WERI-Rb-1 (cell line): ENCODE data around the gene PPFIA2.

Source experiments
- DNase-seq: peaks from one replicate; pipeline ENCODE4 v3.0.0-alpha.2; 2020
- H3K27ac ChIP-seq: fragments of 250-450 bp; sonication (Bioruptor Pico); 2 replicates; pipeline ENCODE4 v1.5.1; 2020; ENCODE audit warnings: mild to moderate bottlenecking, moderate library complexity
- H3K27me3 ChIP-seq: fragments of 250-450 bp; sonication (Bioruptor Pico); 2 replicates; pipeline ENCODE4 v1.5.1; 2021; ENCODE audit warnings: mild to moderate bottlenecking, low read depth, moderate library complexity; ENCODE audit not compliant: insufficient read depth, severe bottlenecking
- H3K36me3 ChIP-seq: fragments of 250-450 bp; sonication (Bioruptor Pico); 2 replicates; pipeline ENCODE4 v1.5.1; 2020; ENCODE audit warnings: mild to moderate bottlenecking, moderate library complexity
- H3K4me3 ChIP-seq: 2 replicates; pipeline ENCODE4 v1.5.1; 2011; ENCODE audit warnings: low read depth, mild to moderate bottlenecking, control low read depth, low read length
- H3K9me3 ChIP-seq: fragments of 250-450 bp; sonication (Bioruptor Pico); 2 replicates; pipeline ENCODE4 v1.5.1; 2021; ENCODE audit warnings: mild to moderate bottlenecking, moderate library complexity; ENCODE audit not compliant: severe bottlenecking
- CTCF ChIP-seq: IDR thresholded peaks from 2 replicates; pipeline ENCODE4 v1.5.1; 2011; ENCODE audit warnings: low read depth, mild to moderate bottlenecking, control low read depth, inconsistent platforms, low read length

PPFIA2 gene

DNA sequence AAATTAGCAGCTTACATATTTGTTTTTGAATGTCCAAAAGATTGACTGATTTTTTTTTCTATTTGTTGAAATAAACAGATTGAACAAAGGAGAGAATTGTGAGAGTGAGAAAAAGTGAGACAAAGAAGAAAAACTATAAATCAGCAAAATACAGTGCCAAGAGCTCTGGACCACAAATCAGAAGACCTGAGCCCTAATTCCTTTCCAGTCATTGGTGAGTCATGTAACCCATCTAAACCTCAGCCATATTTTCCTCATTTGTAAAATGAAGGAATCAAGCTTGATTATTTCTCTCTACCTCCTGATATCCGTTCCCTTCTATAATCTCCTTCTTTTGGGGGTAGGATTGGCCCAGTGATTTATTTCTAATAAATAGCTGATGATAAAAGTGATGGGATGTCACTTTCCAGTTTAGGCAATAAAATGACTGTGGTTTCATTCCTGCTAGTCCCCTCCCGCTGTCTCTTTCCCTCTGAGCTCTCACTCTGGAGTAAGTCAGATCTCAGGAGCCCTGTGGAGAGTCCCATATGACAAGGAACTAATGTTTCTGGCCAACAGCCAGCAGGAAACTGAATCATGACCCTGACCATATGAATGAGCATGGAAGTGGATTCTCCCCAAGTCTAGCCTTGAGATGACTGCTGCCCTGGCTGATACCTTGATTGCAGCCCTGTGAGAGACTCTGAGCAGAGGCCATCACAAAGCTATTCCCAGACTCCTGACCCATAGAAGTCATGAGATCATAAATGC is 462.4 kb downstream of the PPFIA2 start:
- Histone ChIP-seq H3K27ac (no peak overlapping the region), H3K36me3 (no peaks in the 10 kb centered on the region), H3K9me3 (no peaks in the 10 kb centered on the region), H3K4me3 (no peak overlapping the region), H3K27me3 (no peaks in the 10 kb centered on the region)
- no peak for TF ChIP-seq CTCF
- DNase-seq, result no peak

DNA sequence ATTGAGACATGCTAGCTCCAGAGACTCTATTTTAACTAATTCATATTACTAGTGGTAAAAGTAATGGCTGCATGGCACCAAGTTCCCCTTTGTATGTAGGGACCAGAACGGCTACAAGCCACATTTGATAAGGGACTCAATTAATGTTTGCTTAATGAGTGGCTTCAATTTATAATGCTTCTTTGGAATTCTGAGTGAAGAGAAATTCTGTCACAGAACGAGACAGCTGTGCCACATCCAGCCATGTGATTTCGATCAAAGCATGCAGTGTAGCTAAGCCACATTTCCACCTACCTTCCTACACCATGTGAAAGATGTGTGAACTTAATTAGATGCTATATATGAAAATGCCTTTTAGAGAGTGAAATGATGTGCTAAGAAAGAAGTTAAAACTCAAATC is 463.9 kb downstream of the PPFIA2 start:
- Histone ChIP-seq H3K27ac (no peak overlapping the region), H3K9me3 (no peaks in the 10 kb centered on the region), H3K36me3 (no peaks in the 10 kb centered on the region), H3K27me3 (no peaks in the 10 kb centered on the region), H3K4me3 (no peak overlapping the region)
- DNase-seq, result no peak
- no peak for TF ChIP-seq CTCF

GRCh38 chr12:81294325-81295190 is 464.6 kb downstream of the PPFIA2 start:
- TF ChIP-seq CTCF, result no peak
- Histone ChIP-seq H3K27me3 (no peaks in the 10 kb centered on the region), H3K36me3 (no peaks in the 10 kb centered on the region), H3K27ac (no peak overlapping the region), H3K9me3 (no peaks in the 10 kb centered on the region), H3K4me3 (no peak overlapping the region)
- no peak for DNase-seq

DNA sequence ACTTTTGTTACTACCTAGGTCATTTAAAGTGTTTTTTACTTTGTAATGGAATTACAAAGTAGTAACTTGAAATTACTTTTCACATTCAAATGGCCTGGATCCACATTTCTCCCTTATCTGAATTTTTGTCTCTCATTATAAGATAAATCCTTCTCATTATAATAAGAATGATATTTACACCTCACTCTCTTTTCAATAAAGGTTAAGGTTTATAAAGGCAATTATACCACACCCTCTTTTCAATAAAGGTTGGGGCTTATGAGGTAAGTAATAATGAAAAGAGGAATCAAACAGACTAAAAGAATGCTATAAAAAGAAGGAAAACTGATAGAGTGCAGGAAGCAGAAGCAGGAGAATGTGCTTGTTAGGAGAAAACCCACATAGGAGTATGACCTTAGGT is 470.5 kb downstream of the PPFIA2 start:
- Histone ChIP-seq H3K36me3 (no peaks in the 10 kb centered on the region), H3K27me3 (no peaks in the 10 kb centered on the region), H3K4me3 (no peak overlapping the region), H3K9me3 (no peaks in the 10 kb centered on the region), H3K27ac (no peak overlapping the region)
- DNase-seq, result no peak
- no peak for TF ChIP-seq CTCF

GRCh38 chr12:81284137-81284536 is 475.0 kb downstream of the PPFIA2 start:
- no peak overlapping the region for H3K4me3 ChIP-seq
- H3K27me3 ChIP-seq, result no peaks in the 10 kb centered on the region
- H3K36me3 ChIP-seq, result no peaks in the 10 kb centered on the region
- H3K9me3 ChIP-seq, result no peaks in the 10 kb centered on the region
- DNase-seq, result no peak
- no peak overlapping the region for H3K27ac ChIP-seq
- no peak for TF ChIP-seq CTCF
